GM18526 (cell line): ENCODE results near the gene CLIP2.

Experiments used
- POLR2A ChIP-seq: IDR thresholded peaks from 3 replicates; pipeline ENCODE4 v1.6.1; 2011; ENCODE audit not compliant: insufficient read length; ENCODE audit errors: extremely low read depth

The CLIP2 gene

GRCh38 chr7:74338366-74339108, 49.3 kb downstream of the CLIP2 start:
- no peak for TF ChIP-seq POLR2A

- no peak for TF ChIP-seq POLR2A
Observed at GRCh38 chr7:74343281-74344131, 54.3 kb downstream of the CLIP2 start.

GRCh38 chr7:74344132-74344496, 54.9 kb downstream of the CLIP2 start:
- no peak for TF ChIP-seq POLR2A

- no peak for TF ChIP-seq POLR2A
Observed at GRCh38 chr7:74344786-74345185, 55.6 kb downstream of the CLIP2 start.

GRCh38 chr7:74345970-74346369, 56.8 kb downstream of the CLIP2 start:
- TF ChIP-seq POLR2A: no peak

- no peak for TF ChIP-seq POLR2A
Observed at GRCh38 chr7:74349621-74350020, 60.4 kb downstream of the CLIP2 start.

- TF ChIP-seq POLR2A: no peak
Observed at GRCh38 chr7:74350751-74351150, 61.5 kb downstream of the CLIP2 start.

- no peak for TF ChIP-seq POLR2A
Observed at GRCh38 chr7:74351836-74352235, 62.6 kb downstream of the CLIP2 start.

GRCh38 chr7:74354009-74354408, 64.8 kb downstream of the CLIP2 start:
- TF ChIP-seq POLR2A: no peak

- no peak for TF ChIP-seq POLR2A
Observed at GRCh38 chr7:74355091-74355490, 65.9 kb downstream of the CLIP2 start.

GRCh38 chr7:74356589-74357315, 67.5 kb downstream of the CLIP2 start:
- TF ChIP-seq POLR2A: no peak

- TF ChIP-seq POLR2A: no peak
Observed at GRCh38 chr7:74360008-74360407, 70.8 kb downstream of the CLIP2 start.

GRCh38 chr7:74362266-74362665, 73.1 kb downstream of the CLIP2 start:
- TF ChIP-seq POLR2A: no peak

GRCh38 chr7:74364061-74364460, 74.9 kb downstream of the CLIP2 start:
- TF ChIP-seq POLR2A: no peak

GRCh38 chr7:74365322-74366022, 76.3 kb downstream of the CLIP2 start:
- no peak for TF ChIP-seq POLR2A
